PC-3 (cell line): ENCODE data around the gene DPEP2. TPM values are rescaled to one million over a fixed set of nuclear protein-coding genes. Genes with fewer than 3 reads are reported as not detected.

Source experiments
- ATAC-seq: fragments of 200-7000 bp; cut with Tn5 transposase; 2 replicates; pipeline ENCODE4 v1.9.1; 2020; ENCODE audit warnings: mild to moderate bottlenecking, moderate library complexity
- BruUV-seq: library from RNA; stranded (reverse); fragments of 400-500 nt; replicated peaks from 2 replicates; lab custom pipeline; 2021; lab: Mats Ljungman, UMichigan
- CTCF ChIA-PET: fragments of 300-600 bp; sonication (Branson Sonifier 250); formaldehyde crosslinking; loops from one replicate; lab custom pipeline; 2022; ENCODE audit warnings: antibody characterized with exemption; lab: Charles Lee
- POLR2A ChIA-PET: fragments of 300-600 bp; sonication (Branson Sonifier 250); formaldehyde crosslinking; loops from one replicate; lab custom pipeline; 2022; ENCODE audit warnings: antibody characterized with exemption; ENCODE audit not compliant: unreplicated experiment; lab: Charles Lee
- DNase-seq: peaks from one replicate; pipeline ENCODE4 v3.0.0-alpha.2; 2015
- H2AFZ ChIP-seq: fragments of 300-600 bp; sonication (generic); 2 replicates; pipeline ENCODE4 v1.6.0; 2016; ENCODE audit warnings: antibody characterized with exemption, low read length
- H3F3A ChIP-seq: fragments of 300-600 bp; sonication (generic); one replicate; pipeline ENCODE4 v1.6.0; 2017; ENCODE audit warnings: antibody characterized with exemption, low read length, control low read depth, mild to moderate bottlenecking; ENCODE audit not compliant: unreplicated experiment
- H3K27ac ChIP-seq: fragments of 300-600 bp; sonication (generic); 2 replicates; pipeline ENCODE4 v1.5.1; 2016; ENCODE audit warnings: mild to moderate bottlenecking, low read length
- H3K27me3 ChIP-seq: fragments of 300-600 bp; sonication (generic); 2 replicates; pipeline ENCODE4 v1.6.1; 2016; ENCODE audit warnings: low read length, mixed read lengths
- H3K36me3 ChIP-seq: fragments of 300-600 bp; sonication (generic); 2 replicates; pipeline ENCODE4 v1.6.1; 2016; ENCODE audit warnings: low read depth, mixed run types, low read length, mixed read lengths
- H3K4me1 ChIP-seq: fragments of 300-600 bp; sonication (generic); 2 replicates; pipeline ENCODE4 v1.5.1; 2016; ENCODE audit warnings: low read length; ENCODE audit not compliant: insufficient read depth
- H3K4me2 ChIP-seq: fragments of 300-600 bp; sonication (generic); 2 replicates; pipeline ENCODE4 v1.6.0; 2016; ENCODE audit warnings: low read length
- H3K4me3 ChIP-seq: fragments of 300-600 bp; sonication (generic); 2 replicates; pipeline ENCODE4 v1.5.1; 2016; ENCODE audit warnings: mild to moderate bottlenecking, low read length, mixed read lengths
- H3K79me2 ChIP-seq: fragments of 300-600 bp; sonication (generic); 2 replicates; pipeline ENCODE4 v1.6.1; 2017; ENCODE audit warnings: low read length, mixed read lengths
- H3K9ac ChIP-seq: fragments of 300-600 bp; sonication (generic); 2 replicates; pipeline ENCODE4 v1.6.0; 2016; ENCODE audit warnings: mild to moderate bottlenecking, low read length
- H3K9me2 ChIP-seq: fragments of 300-600 bp; sonication (generic); replicated peaks from 2 replicates; pipeline ENCODE4 v1.6.1; 2016; ENCODE audit warnings: mixed run types, low read length, mixed read lengths
- H3K9me3 ChIP-seq: fragments of 300-600 bp; sonication (generic); 2 replicates; pipeline ENCODE4 v1.6.1; 2016; ENCODE audit warnings: low read length, mixed read lengths
- H4K20me1 ChIP-seq: fragments of 300-600 bp; sonication (generic); 2 replicates; pipeline ENCODE4 v1.6.1; 2016; ENCODE audit warnings: low read length, mixed read lengths
- EZH2 ChIP-seq: fragments of 300-600 bp; sonication (generic); IDR thresholded peaks from one replicate; pipeline ENCODE4 v1.6.1; 2017; ENCODE audit warnings: antibody characterized with exemption, mild to moderate bottlenecking, low read length; ENCODE audit not compliant: unreplicated experiment
- EZH2phosphoT487 ChIP-seq: fragments of 300-600 bp; sonication (generic); IDR thresholded peaks from 2 replicates; pipeline ENCODE4 v1.6.1; 2018; ENCODE audit warnings: mild to moderate bottlenecking, antibody characterized with exemption, low read length, borderline replicate concordance
- intact Hi-C: fragments of 100-400 bp; cut with micrococcal nuclease; formaldehyde crosslinking; loops from 2 replicates; pipeline ENCODE4 v1.9.0; 2023
- total RNA-seq: library from RNA; depleted of rRNA; stranded (reverse); fragments of >200 nt; gene quantifications from 2 replicates; pipeline ENCODE4 v1.2.3, GENCODE V29; 2014
- TF ChIP-seq, protein P1 (sequence below): fragments of 300-600 bp; sonication (generic); conservative IDR thresholded peaks from 2 replicates; pipeline ENCODE4 v1.5.1; 2017; ENCODE audit warnings: antibody characterized with exemption, low read depth, mild to moderate bottlenecking, low read length

Gene DPEP2
- total RNA-seq, 1 experiment from 2014 or later: not detected

DNA sequence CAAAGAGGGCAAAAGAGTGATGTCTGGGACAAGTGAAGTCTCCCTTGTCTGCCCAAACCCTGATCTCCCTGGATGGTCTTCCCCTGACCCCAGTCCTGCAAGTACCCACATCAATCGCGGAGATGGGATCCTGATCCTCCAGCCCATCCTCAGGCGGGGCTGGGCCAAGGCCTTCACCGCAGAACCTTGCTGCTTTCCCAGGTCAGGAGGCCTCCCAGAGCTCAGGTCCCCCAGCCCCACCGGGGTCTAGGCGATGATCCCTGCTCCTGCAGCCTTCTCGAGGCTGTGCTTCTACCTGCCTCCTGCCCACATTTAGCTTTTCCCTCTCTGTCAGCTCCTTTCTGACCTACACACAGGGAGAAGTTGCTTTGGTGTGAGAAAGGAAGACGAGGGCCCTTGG is 37.1 kb downstream of the DPEP2 start:
- Histone ChIP-seq H3F3A (no peaks in the 10 kb centered on the region), H3K79me2 (peaks cover 19% of the 10 kb centered on the region), H3K9me3 (no peaks in the 10 kb centered on the region), H3K27ac (no peak overlapping the region), H3K4me3 (no peak overlapping the region), H4K20me1 (no peaks in the 10 kb centered on the region), H2AFZ (no peak overlapping the region), H3K36me3 (no peaks in the 10 kb centered on the region; the same call in 1 of the 2 replicates), H3K4me1 (peaks cover 9% of the 10 kb centered on the region), H3K9me2 (no peaks in the 10 kb centered on the region), H3K9ac (no peak overlapping the region), H3K4me2 (no peak overlapping the region), H3K27me3 (no peaks in the 10 kb centered on the region)
- intact Hi-C loops: no loop called here
- POLR2A ChIA-PET: no interaction called here
- ATAC-seq (no peak), DNase-seq (no peak)
- CTCF ChIA-PET: no interaction called here
- no TSS peak for BruUV-seq
- TF ChIP-seq, protein P1, sequence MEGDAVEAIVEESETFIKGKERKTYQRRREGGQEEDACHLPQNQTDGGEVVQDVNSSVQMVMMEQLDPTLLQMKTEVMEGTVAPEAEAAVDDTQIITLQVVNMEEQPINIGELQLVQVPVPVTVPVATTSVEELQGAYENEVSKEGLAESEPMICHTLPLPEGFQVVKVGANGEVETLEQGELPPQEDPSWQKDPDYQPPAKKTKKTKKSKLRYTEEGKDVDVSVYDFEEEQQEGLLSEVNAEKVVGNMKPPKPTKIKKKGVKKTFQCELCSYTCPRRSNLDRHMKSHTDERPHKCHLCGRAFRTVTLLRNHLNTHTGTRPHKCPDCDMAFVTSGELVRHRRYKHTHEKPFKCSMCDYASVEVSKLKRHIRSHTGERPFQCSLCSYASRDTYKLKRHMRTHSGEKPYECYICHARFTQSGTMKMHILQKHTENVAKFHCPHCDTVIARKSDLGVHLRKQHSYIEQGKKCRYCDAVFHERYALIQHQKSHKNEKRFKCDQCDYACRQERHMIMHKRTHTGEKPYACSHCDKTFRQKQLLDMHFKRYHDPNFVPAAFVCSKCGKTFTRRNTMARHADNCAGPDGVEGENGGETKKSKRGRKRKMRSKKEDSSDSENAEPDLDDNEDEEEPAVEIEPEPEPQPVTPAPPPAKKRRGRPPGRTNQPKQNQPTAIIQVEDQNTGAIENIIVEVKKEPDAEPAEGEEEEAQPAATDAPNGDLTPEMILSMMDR: no peak
- TF ChIP-seq EZH2 (no peak), EZH2phosphoT487 (no peak)

DNA sequence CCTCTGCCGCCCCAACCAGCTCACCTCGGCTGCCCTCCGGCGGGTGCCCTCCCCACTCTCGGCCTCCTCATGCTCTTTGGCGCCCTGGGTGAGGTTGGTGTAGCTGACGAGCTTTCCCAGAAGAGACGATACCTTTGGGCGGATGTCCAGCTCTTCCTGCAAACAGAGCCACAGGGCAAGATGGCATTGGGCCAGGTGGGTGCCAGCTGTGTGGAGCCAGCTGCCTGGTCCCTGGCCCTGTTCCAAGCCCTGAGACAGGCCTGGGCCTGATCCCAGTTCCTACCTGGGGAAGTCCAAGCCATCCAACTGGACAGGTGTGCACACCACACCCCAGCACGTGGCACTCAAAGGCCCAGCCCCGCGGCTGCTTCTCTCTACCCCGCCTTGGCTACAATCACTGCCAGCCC is 37.7 kb downstream of the DPEP2 start:
- no peak overlapping the region for H3K4me3 ChIP-seq
- peak; percentile 36 for DNase-seq
- peaks cover 13% of the 10 kb centered on the region for H3K79me2 ChIP-seq
- H3K4me2 ChIP-seq: no peak overlapping the region
- H3K36me3 ChIP-seq: no peaks in the 10 kb centered on the region; the same call in 1 of the 2 replicates
- no peak overlapping the region for H3K9ac ChIP-seq
- ATAC-seq: no peak
- ChIA-PET POLR2A (no interaction called here), CTCF (no interaction called here)
- BruUV-seq: no TSS peak
- no peaks in the 10 kb centered on the region for H4K20me1 ChIP-seq
- intact Hi-C loops: no loop called here
- no peaks in the 10 kb centered on the region for H3K9me2 ChIP-seq
- no peaks in the 10 kb centered on the region for H3F3A ChIP-seq
- TF ChIP-seq, protein P1: no peak
- TF ChIP-seq EZH2phosphoT487 (no peak), EZH2 (no peak)
- no peak overlapping the region for H3K27ac ChIP-seq
- H3K27me3 ChIP-seq: no peaks in the 10 kb centered on the region
- H3K9me3 ChIP-seq: no peaks in the 10 kb centered on the region
- peaks cover 4% of the 10 kb centered on the region for H3K4me1 ChIP-seq
- H2AFZ ChIP-seq: no peak overlapping the region

DNA sequence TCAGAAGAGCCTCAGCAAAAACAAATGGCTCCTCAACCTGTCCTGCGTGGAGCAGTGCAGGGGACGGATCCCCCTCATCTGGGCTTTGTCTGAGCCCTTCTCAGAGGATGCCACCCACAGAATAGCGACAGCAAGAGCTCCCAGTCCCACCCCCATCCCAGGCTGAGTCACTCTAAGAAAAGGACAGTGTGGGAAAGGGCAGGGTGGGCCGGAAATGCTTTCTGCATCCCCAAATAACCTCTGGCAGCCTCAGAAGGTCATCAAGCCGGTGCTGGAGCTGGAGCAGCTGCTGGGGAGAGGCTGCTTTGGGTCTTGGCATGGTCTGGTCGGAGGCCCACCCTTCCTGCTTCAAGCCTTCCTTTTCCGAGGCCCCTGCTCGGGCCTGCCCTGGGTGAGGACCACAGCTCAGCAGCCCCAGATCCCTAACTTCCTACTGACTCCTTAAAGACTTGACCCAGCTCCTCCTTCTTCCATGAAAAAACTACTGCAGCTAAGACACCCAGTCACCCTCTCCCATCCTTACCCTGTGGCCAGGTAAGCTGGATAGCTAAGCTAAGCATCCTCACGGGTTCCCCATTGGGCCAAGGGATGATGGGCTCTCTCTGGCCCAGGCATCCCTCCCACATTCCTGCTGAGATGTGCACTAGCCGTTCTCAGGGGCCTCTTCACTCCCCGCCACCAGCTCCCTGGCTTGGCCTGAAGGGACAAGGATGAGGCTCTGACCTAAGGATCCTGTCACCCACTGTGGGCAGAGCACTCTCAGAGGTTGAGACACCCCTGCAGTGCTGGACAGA is 39.6 kb downstream of the DPEP2 start:
- Histone ChIP-seq H3K36me3 (no peaks in the 10 kb centered on the region; the same call in 1 of the 2 replicates), H3F3A (no peaks in the 10 kb centered on the region), H3K79me2 (no peaks in the 10 kb centered on the region), H3K4me2 (no peak overlapping the region), H3K9me3 (no peaks in the 10 kb centered on the region), H3K4me3 (no peak overlapping the region), H3K4me1 (no peaks in the 10 kb centered on the region), H4K20me1 (no peaks in the 10 kb centered on the region), H3K9me2 (no peaks in the 10 kb centered on the region), H3K27me3 (no peaks in the 10 kb centered on the region), H3K27ac (no peak overlapping the region), H3K9ac (no peak overlapping the region), H2AFZ (no peak overlapping the region)
- TF ChIP-seq EZH2 (no peak), EZH2phosphoT487 (no peak)
- TF ChIP-seq, protein P1: no peak
- no TSS peak for BruUV-seq
- CTCF ChIA-PET: no interaction called here
- DNase-seq (no peak), ATAC-seq (no peak)
- intact Hi-C loops: no loop called here
- POLR2A ChIA-PET: no interaction called here
